Bronchial epithelial cell (primary cell): ENCODE results near the gene GAGE12E. TPM values are rescaled to one million over a fixed set of nuclear protein-coding genes. Genes with fewer than 3 reads are reported as not detected.
"Not testable (repeated sequence)": the region's sequence is repeated elsewhere in the genome, so short reads cannot be mapped to it uniquely, and the experiment has no call there.

Experiments
- DNase-seq: peaks from one replicate; pipeline ENCODE4 v3.0.0-alpha.2; 2010; ENCODE audit warnings: low read depth
- FAIRE-seq: peaks from 2 replicates; lab custom pipeline; 2011; peaks lifted over from hg19 to GRCh38; lab: Jason Lieb, UNC
- H3K27me3 ChIP-seq: 2 replicates; pipeline ENCODE4 v1.5.1; 2011; ENCODE audit warnings: low read length; ENCODE audit not compliant: control insufficient read depth, insufficient read depth
- H3K36me3 ChIP-seq: 2 replicates; pipeline ENCODE4 v1.5.1; 2011; ENCODE audit warnings: low read length; ENCODE audit not compliant: control insufficient read depth, insufficient read depth
- H3K4me3 ChIP-seq: 2 replicates; pipeline ENCODE4 v1.5.1; 2011; ENCODE audit warnings: mild to moderate bottlenecking, low read depth, low read length, control low read depth
- total RNA-seq: library from RNA; depleted of rRNA; stranded (reverse); fragments of >200 nt; gene quantifications from 2 replicates; pipeline ENCODE4 v1.2.1, GENCODE V29; 2014

GAGE12E gene
- not detected in 2 replicates for total RNA-seq

DNA sequence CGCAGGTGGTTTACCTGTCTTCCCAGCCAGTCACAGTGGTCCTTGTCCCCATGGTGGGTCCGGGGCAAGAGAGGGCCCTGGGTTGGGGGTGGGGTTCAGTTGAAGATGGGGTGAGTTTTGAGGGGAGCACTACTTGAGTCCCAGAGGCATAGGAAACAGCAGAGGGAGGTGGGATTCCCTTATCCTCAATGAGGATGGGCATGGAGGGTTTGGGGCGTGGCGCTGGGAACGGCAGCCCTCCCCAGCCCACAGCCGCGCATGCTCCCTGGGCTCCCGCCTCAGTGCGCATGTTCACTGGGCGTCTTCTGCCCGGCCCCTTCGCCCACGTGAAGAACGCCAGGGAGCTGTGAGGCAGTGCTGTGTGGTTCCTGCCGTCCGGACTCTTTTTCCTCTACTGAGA, at the start of gene GAGE12E:
Gene GAGE12E, plus strand, starts transcription at position 301 of the 400 bp plus-strand sequence. CDS start 1,155 bp downstream, outside the sequence.
- not testable (repeated sequence) for H3K27me3 ChIP-seq, H3K4me3 ChIP-seq, DNase-seq, FAIRE-seq, H3K36me3 ChIP-seq

DNA sequence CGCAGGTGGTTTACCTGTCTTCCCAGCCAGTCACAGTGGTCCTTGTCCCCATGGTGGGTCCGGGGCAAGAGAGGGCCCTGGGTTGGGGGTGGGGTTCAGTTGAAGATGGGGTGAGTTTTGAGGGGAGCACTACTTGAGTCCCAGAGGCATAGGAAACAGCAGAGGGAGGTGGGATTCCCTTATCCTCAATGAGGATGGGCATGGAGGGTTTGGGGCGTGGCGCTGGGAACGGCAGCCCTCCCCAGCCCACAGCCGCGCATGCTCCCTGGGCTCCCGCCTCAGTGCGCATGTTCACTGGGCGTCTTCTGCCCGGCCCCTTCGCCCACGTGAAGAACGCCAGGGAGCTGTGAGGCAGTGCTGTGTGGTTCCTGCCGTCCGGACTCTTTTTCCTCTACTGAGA, 19.2 kb upstream of the GAGE12E start, which contains the start of gene GAGE12C:
Gene GAGE12C, plus strand, starts transcription at position 301 of the 400 bp plus-strand sequence. CDS start 1,155 bp downstream, outside the sequence.
- not testable (repeated sequence) for FAIRE-seq, H3K36me3 ChIP-seq, H3K27me3 ChIP-seq, DNase-seq, H3K4me3 ChIP-seq

DNA sequence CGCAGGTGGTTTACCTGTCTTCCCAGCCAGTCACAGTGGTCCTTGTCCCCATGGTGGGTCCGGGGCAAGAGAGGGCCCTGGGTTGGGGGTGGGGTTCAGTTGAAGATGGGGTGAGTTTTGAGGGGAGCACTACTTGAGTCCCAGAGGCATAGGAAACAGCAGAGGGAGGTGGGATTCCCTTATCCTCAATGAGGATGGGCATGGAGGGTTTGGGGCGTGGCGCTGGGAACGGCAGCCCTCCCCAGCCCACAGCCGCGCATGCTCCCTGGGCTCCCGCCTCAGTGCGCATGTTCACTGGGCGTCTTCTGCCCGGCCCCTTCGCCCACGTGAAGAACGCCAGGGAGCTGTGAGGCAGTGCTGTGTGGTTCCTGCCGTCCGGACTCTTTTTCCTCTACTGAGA, 9.7 kb upstream of the GAGE12E start, which contains the start of gene GAGE12D:
Gene GAGE12D, plus strand, starts transcription at position 301 of the 400 bp plus-strand sequence. CDS start 1,155 bp downstream, outside the sequence.
- H3K4me3 ChIP-seq, H3K27me3 ChIP-seq, DNase-seq, FAIRE-seq, H3K36me3 ChIP-seq: not testable (repeated sequence)

GRCh38 chrX:49560542-49560941, 9.5 kb downstream of the GAGE12E start, which contains the start of gene GAGE12F:
TSS of gene GAGE12F (plus strand) at chrX:49560842. CDS start at chrX:49561997, 1,155 bp downstream.
- not testable (repeated sequence) for DNase-seq, FAIRE-seq, H3K4me3 ChIP-seq

DNA sequence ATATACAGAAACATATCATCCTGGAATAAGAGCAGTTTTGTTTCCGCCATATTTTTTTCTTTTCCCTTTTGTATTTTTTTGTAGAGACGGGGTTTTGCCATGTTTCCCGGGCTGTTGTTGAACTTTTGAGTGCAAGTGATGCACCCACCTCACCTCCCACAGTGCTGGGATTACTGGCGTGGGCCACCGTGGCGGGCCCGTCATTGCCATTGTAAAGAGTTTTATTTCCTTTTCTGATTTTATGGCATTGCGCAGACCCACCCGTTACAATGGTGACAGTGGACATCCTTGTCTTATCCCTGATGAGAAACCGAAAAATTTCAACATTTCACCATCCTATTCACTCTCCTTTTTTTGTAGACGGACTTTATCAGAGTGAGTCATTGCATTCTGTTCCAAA, 17.6 kb downstream of the GAGE12E start:
- H3K27me3 ChIP-seq, FAIRE-seq, DNase-seq, H3K36me3 ChIP-seq, H3K4me3 ChIP-seq: not testable (repeated sequence)

More at GRCh38 chrX:49560542-49560941, 9.5 kb downstream of the GAGE12E start, which contains the start of gene GAGE12F:
- not testable (repeated sequence) for H3K36me3 ChIP-seq, H3K27me3 ChIP-seq

DNA sequence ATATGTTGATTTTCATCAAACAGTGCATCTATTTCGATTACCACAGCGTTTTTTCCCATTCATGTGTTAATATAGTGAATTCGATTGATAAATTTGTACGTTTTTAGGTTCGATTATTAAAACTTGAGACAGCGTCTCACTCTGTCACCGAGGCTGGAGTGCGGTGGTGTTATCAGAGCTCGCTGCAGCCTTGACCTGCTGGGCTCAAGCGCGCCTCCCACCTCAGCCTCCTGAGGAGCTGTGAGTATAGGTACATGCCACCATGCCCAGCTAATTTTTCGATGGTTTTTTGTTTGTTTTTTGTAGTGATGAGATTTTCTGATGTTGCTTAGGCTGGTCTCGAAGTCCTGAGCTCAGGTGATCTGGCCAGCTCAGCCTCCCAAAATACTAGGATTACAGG, 18.1 kb downstream of the GAGE12E start:
- DNase-seq, H3K27me3 ChIP-seq, FAIRE-seq, H3K4me3 ChIP-seq, H3K36me3 ChIP-seq: not testable (repeated sequence)

DNA sequence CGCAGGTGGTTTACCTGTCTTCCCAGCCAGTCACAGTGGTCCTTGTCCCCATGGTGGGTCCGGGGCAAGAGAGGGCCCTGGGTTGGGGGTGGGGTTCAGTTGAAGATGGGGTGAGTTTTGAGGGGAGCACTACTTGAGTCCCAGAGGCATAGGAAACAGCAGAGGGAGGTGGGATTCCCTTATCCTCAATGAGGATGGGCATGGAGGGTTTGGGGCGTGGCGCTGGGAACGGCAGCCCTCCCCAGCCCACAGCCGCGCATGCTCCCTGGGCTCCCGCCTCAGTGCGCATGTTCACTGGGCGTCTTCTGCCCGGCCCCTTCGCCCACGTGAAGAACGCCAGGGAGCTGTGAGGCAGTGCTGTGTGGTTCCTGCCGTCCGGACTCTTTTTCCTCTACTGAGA, 19.0 kb downstream of the GAGE12E start, which contains the start of gene GAGE12G:
Gene GAGE12G, plus strand, starts transcription at position 301 of the 400 bp plus-strand sequence. CDS start 1,155 bp downstream, outside the sequence.
- FAIRE-seq, H3K27me3 ChIP-seq, H3K36me3 ChIP-seq, H3K4me3 ChIP-seq, DNase-seq: not testable (repeated sequence)

GRCh38 chrX:49579649-49580048, 28.6 kb downstream of the GAGE12E start, which contains the start of gene GAGE12H:
TSS of gene GAGE12H (plus strand) at chrX:49579949. CDS start at chrX:49581104, 1,155 bp downstream.
- H3K27me3 ChIP-seq, H3K4me3 ChIP-seq, H3K36me3 ChIP-seq, DNase-seq, FAIRE-seq: not testable (repeated sequence)

DNA sequence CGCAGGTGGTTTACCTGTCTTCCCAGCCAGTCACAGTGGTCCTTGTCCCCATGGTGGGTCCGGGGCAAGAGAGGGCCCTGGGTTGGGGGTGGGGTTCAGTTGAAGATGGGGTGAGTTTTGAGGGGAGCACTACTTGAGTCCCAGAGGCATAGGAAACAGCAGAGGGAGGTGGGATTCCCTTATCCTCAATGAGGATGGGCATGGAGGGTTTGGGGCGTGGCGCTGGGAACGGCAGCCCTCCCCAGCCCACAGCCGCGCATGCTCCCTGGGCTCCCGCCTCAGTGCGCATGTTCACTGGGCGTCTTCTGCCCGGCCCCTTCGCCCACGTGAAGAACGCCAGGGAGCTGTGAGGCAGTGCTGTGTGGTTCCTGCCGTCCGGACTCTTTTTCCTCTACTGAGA, 38.1 kb downstream of the GAGE12E start, which contains the start of gene GAGE2A:
Gene GAGE2A, plus strand, starts transcription at position 301 of the 400 bp plus-strand sequence. CDS start 1,155 bp downstream, outside the sequence.
- not testable (repeated sequence) for FAIRE-seq, DNase-seq, H3K4me3 ChIP-seq, H3K27me3 ChIP-seq, H3K36me3 ChIP-seq

DNA sequence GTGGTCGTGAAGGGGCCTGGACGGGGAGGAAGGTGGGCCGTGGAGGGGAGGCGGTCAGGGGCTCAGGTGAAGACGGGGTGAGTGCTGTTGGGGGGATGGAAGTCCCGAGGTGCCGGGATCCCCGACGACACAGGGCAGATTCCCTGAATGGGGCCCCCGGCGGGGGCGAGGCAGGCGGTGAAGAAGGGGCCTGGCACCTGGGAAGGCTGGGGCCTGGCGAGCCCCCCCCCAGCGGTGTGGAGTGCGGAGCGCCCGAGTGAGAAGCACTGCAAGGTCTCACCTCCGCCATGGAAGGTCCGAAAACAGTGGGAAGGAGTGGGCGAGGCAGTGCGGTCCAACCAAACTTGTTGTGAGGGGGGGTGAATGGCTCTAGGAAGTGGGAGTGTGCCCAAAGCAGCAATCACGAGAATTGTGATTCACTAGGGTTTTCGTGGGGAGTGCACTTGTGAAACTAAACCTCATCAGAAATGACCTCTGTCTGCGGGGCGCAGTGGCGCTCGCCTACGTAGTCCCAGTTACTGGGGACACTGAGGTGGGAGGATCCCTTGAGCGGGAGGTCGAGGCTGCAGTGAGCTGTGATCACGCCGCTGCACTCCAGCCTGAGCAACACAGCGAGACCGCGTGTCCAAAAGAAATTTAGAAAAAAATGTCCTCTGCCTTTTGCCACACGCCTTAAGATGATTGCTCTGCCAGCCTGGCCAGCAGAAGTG, 38.8 kb downstream of the GAGE12E start:
- not testable (repeated sequence) for DNase-seq, H3K27me3 ChIP-seq, FAIRE-seq, H3K36me3 ChIP-seq, H3K4me3 ChIP-seq

GRCh38 chrX:49590488-49590887, 39.4 kb downstream of the GAGE12E start:
- not testable (repeated sequence) for FAIRE-seq, H3K4me3 ChIP-seq

DNA sequence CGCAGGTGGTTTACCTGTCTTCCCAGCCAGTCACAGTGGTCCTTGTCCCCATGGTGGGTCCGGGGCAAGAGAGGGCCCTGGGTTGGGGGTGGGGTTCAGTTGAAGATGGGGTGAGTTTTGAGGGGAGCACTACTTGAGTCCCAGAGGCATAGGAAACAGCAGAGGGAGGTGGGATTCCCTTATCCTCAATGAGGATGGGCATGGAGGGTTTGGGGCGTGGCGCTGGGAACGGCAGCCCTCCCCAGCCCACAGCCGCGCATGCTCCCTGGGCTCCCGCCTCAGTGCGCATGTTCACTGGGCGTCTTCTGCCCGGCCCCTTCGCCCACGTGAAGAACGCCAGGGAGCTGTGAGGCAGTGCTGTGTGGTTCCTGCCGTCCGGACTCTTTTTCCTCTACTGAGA, 47.6 kb downstream of the GAGE12E start, which contains the start of gene GAGE1:
Gene GAGE1, plus strand, starts transcription at position 301 of the 400 bp plus-strand sequence. CDS start 1,155 bp downstream, outside the sequence.
- DNase-seq, H3K27me3 ChIP-seq, H3K4me3 ChIP-seq, FAIRE-seq, H3K36me3 ChIP-seq: not testable (repeated sequence)

More at GRCh38 chrX:49590488-49590887, 39.4 kb downstream of the GAGE12E start:
- not testable (repeated sequence) for H3K27me3 ChIP-seq, H3K36me3 ChIP-seq, DNase-seq
